Right lobe of liver (tissue), 4 donors: Measurements from ENCODE around the gene GAB1.

Experiments
- CTCF ChIP-seq, 4 donors: fragments of 200-600 bp in 3 of 4; fragments of 450-650 bp in 1 of 4; IDR thresholded peaks; one replicate each; pipeline versions ENCODE4 v1.5.1 to v1.8.0; 2016 to 2022; ENCODE audit warnings: antibody characterized with exemption in 4 of 4, mild to moderate bottlenecking in 2 of 4
- POLR2A ChIP-seq: fragments of 450-650 bp; IDR thresholded peaks from one replicate; pipeline ENCODE4 v1.6.1; 2017; ENCODE audit warnings: antibody characterized with exemption, mild to moderate bottlenecking
- donor health status: DM: no; HTN: no; CAD: no.
- donor health status: DM: no; HTN: no; CAD: no.
- donor health status: DM: no; HTN: yes; CAD: no.

DNA sequence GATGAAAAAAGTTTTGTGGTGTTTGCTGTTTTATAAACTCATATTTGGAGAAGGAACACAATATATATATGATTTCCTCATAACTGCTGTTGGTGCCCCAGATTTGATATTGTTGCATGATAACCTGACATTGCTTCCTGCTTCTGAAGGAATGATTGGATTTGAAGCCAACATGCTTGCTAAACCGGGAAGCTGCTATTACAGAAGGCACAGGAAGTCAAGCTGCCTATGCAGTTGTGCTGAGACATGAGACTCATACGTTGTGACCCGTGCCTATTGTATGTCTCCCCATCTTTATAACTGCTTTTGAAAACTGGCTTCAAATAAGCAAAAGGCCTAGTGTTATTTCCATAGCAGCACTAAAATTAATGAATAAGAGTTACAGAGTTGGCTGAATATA lies 32.9 kb downstream of the GAB1 start:
- no peak for TF ChIP-seq CTCF (IDR thresholded peaks at IDR 0.05)
- TF ChIP-seq POLR2A, result no peak
